GM23338 (cell line): ENCODE measurements around the gene TSPAN5. TPM values are rescaled to one million over a fixed set of nuclear protein-coding genes. Genes with fewer than 3 reads are reported as not detected.

Source experiments
- ATAC-seq: fragments of 200-7000 bp; cut with Tn5 transposase; 3 replicates; pipeline ENCODE4 v1.9.1; 2020
- DNase-seq: peaks from one replicate; pipeline ENCODE4 v3.0.0-alpha.2; 2015; ENCODE audit warnings: low spot score
- H2AFZ ChIP-seq: fragments of 200-600 bp; sonication (generic); 2 replicates; pipeline ENCODE4 v1.8.0; 2016; ENCODE audit warnings: antibody characterized with exemption, mild to moderate bottlenecking, moderate library complexity
- H3F3A ChIP-seq: fragments of 200-600 bp; sonication (generic); replicated peaks from 2 replicates; pipeline ENCODE4 v1.8.0; 2017; ENCODE audit warnings: antibody characterized with exemption, mixed run types, low read depth
- H3K27ac ChIP-seq: fragments of 200-600 bp; sonication (generic); 2 replicates; pipeline ENCODE4 v1.6.1; 2016; ENCODE audit warnings: low read depth
- H3K27me3 ChIP-seq: fragments of 200-600 bp; sonication (generic); 2 replicates; pipeline ENCODE4 v1.8.0; 2016; ENCODE audit warnings: mild to moderate bottlenecking, mixed run types, moderate library complexity; ENCODE audit not compliant: insufficient read depth
- H3K36me3 ChIP-seq: fragments of 200-600 bp; sonication (generic); 2 replicates; pipeline ENCODE4 v1.8.0; 2016; ENCODE audit warnings: mild to moderate bottlenecking; ENCODE audit not compliant: insufficient read depth
- H3K4me1 ChIP-seq: fragments of 200-600 bp; sonication (generic); 2 replicates; pipeline ENCODE4 v1.8.0; 2016; ENCODE audit warnings: mild to moderate bottlenecking, moderate library complexity; ENCODE audit not compliant: insufficient read depth
- H3K4me2 ChIP-seq: fragments of 200-600 bp; sonication (generic); 2 replicates; pipeline ENCODE4 v1.7.1; 2017; ENCODE audit warnings: mixed run types
- H3K4me3 ChIP-seq: fragments of 200-600 bp; sonication (generic); 2 replicates; pipeline ENCODE4 v1.6.1; 2016; ENCODE audit warnings: mixed run types
- H3K79me2 ChIP-seq: fragments of 200-600 bp; sonication (generic); replicated peaks from 2 replicates; pipeline ENCODE4 v1.8.0; 2017; ENCODE audit warnings: mild to moderate bottlenecking; ENCODE audit not compliant: insufficient read depth
- H3K9me2 ChIP-seq: fragments of 200-600 bp; sonication (generic); 2 replicates; pipeline ENCODE4 v1.8.0; 2017; ENCODE audit not compliant: insufficient read depth
- H4K20me1 ChIP-seq: fragments of 200-600 bp; sonication (generic); replicated peaks from 2 replicates; pipeline ENCODE4 v1.8.0; 2017; ENCODE audit warnings: mild to moderate bottlenecking; ENCODE audit not compliant: insufficient read depth
- H3K27ac Mint-ChIP-seq: 2 replicates; pipeline ENCODE4 v1.8.0; 2020; ENCODE audit warnings: inconsistent platforms, mild to moderate bottlenecking, moderate library complexity, mixed read lengths
- H3K27me3 Mint-ChIP-seq: 3 replicates; pipeline ENCODE4 v1.8.0; 2022; ENCODE audit warnings: low read depth, mild to moderate bottlenecking, moderate library complexity, mixed read lengths, inconsistent platforms; ENCODE audit not compliant: insufficient read depth, poor library complexity
- H3K36me3 Mint-ChIP-seq: 3 replicates; pipeline ENCODE4 v1.8.0; 2021; ENCODE audit warnings: low read depth, mild to moderate bottlenecking, inconsistent platforms, moderate library complexity, mixed read lengths
- H3K4me1 Mint-ChIP-seq: 3 replicates; pipeline ENCODE4 v1.8.0; 2020; ENCODE audit warnings: mild to moderate bottlenecking, inconsistent platforms, mixed read lengths
- H3K4me3 Mint-ChIP-seq: 3 replicates; pipeline ENCODE4 v1.8.0; 2021; ENCODE audit warnings: moderate library complexity, mild to moderate bottlenecking, inconsistent platforms, mixed read lengths
- H3K9me3 Mint-ChIP-seq: 3 replicates; pipeline ENCODE4 v1.8.0; 2020; ENCODE audit warnings: moderate library complexity, mild to moderate bottlenecking, inconsistent platforms, mixed read lengths
- CREB1 ChIP-seq: fragments of 250-450 bp; sonication (Bioruptor Pico); IDR thresholded peaks from 2 replicates; pipeline ENCODE4 v1.5.0; 2020; ENCODE audit warnings: low read depth, mild to moderate bottlenecking, moderate library complexity
- EZH2 ChIP-seq: fragments of 200-600 bp; sonication (generic); IDR thresholded peaks from one replicate; pipeline ENCODE4 v1.8.0; 2017; ENCODE audit warnings: antibody characterized with exemption, mild to moderate bottlenecking, low read depth; ENCODE audit not compliant: unreplicated experiment
- EZH2phosphoT487 ChIP-seq: fragments of 200-600 bp; sonication (generic); IDR thresholded peaks from one replicate; pipeline ENCODE4 v1.8.1; 2018; ENCODE audit warnings: antibody characterized with exemption; ENCODE audit not compliant: unreplicated experiment
- JUNB ChIP-seq: IDR thresholded peaks from one replicate; pipeline ENCODE4 v1.6.1; 2016; ENCODE audit warnings: antibody characterized with exemption; ENCODE audit not compliant: unreplicated experiment
- NANOG ChIP-seq: IDR thresholded peaks from 2 replicates; pipeline ENCODE4 v1.6.1; 2016; ENCODE audit warnings: antibody characterized with exemption, borderline replicate concordance
- POLR2AphosphoS5 ChIP-seq: IDR thresholded peaks from 2 replicates; pipeline ENCODE4 v1.6.1; 2016; ENCODE audit warnings: antibody characterized with exemption, low read depth
- STAT1 ChIP-seq: IDR thresholded peaks from one replicate; pipeline ENCODE4 v1.6.1; 2016; ENCODE audit warnings: antibody characterized with exemption; ENCODE audit not compliant: unreplicated experiment
- ZNF114 ChIP-seq: fragments of 250-450 bp; sonication (Bioruptor Pico); IDR thresholded peaks from 2 replicates; pipeline ENCODE4 v1.5.0; 2020; ENCODE audit warnings: mild to moderate bottlenecking, moderate library complexity
- ZNF331 ChIP-seq: fragments of 250-450 bp; sonication (Bioruptor Pico); IDR thresholded peaks from 2 replicates; pipeline ENCODE4 v1.5.0; 2020; ENCODE audit warnings: low read depth, mild to moderate bottlenecking, moderate library complexity
- polyA plus RNA-seq: library from polyadenylated mRNA; unstranded; fragments of >200 nt; fragmentation: Nextera tagmentation; extraction: Ambion mirVana; gene quantifications from 2 replicates; pipeline ENCODE4 v1.2.1, GENCODE V29; 2016
- total RNA-seq: library from RNA; depleted of rRNA; stranded (reverse); fragments of >200 nt; shearing (Covaris generic); gene quantifications from 2 replicates; pipeline ENCODE4 v1.2.3, GENCODE V29; 2014
- TF ChIP-seq, protein P1 (sequence below): IDR thresholded peaks from 2 replicates; pipeline ENCODE4 v1.6.1; 2016; ENCODE audit warnings: antibody characterized with exemption
- TF ChIP-seq, protein P2 (sequence below), 2 experiments: fragments of 200-600 bp in 1 of 2; sonication (generic) in 1 of 2; conservative IDR thresholded peaks; 2 replicates each; pipeline versions ENCODE4 v1.5.1 to v1.6.1; 2016 to 2017; ENCODE audit warnings: antibody characterized with exemption in 2 of 2, low read depth in 2 of 2, mild to moderate bottlenecking in 2 of 2, moderate library complexity in 1 of 2
- TF ChIP-seq, protein P3 (sequence below): IDR thresholded peaks from one replicate; pipeline ENCODE4 v1.6.1; 2018; ENCODE audit warnings: antibody characterized with exemption; ENCODE audit not compliant: unreplicated experiment
- TF ChIP-seq, protein P4 (sequence below): fragments of 250-450 bp; sonication (Bioruptor Pico); IDR thresholded peaks from 2 replicates; pipeline ENCODE4 v1.5.0; 2020; ENCODE audit warnings: mild to moderate bottlenecking, moderate library complexity

TSPAN5 gene
- total and polyA plus RNA-seq, 2 experiments from 2014 or later, result 18.6 to 21.5 TPM

DNA sequence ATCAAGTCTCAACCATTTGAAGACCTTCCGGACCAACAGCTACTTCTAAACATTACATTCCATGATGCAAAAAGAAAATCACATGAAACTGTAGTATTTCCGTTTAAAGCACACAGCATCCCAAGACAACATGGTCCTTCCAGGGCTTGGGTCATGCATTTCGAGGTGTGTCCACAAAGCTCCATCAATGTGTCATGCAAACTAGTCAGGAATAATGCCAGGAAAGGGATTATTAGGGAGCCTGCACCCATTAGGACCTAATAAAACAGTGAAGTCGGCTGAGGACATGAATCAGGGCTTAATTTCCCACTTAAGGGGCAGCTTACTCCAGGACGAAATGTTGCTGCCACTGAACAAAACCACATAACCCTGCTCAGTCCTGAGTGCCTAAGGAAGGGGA is 177.9 kb downstream of the TSPAN5 start:
- Histone ChIP-seq H3K4me3 (no peak overlapping the region), H3K4me1 (peaks cover 19% of the 10 kb centered on the region; the same call in 1 of the 2 replicates), H3K79me2 (no peaks in the 10 kb centered on the region), H3F3A (no peaks in the 10 kb centered on the region), H3K4me2 (no peak overlapping the region), H3K27me3 (no peaks in the 10 kb centered on the region), H3K27ac (no peak overlapping the region), H3K36me3 (no peaks in the 10 kb centered on the region), H4K20me1 (no peaks in the 10 kb centered on the region), H2AFZ (no peak overlapping the region), H3K9me2 (peaks cover 8% of the 10 kb centered on the region; the same call in 1 of the 2 replicates)
- H3K4me3 Mint-ChIP-seq, result no peak overlapping the region
- no peaks in the 10 kb centered on the region for H3K9me3 Mint-ChIP-seq
- TF ChIP-seq CREB1, result no peak
- TF ChIP-seq ZNF114 (CRISPR knock-in tag), result no peak
- no peak for TF ChIP-seq EZH2
- TF ChIP-seq, protein P1, sequence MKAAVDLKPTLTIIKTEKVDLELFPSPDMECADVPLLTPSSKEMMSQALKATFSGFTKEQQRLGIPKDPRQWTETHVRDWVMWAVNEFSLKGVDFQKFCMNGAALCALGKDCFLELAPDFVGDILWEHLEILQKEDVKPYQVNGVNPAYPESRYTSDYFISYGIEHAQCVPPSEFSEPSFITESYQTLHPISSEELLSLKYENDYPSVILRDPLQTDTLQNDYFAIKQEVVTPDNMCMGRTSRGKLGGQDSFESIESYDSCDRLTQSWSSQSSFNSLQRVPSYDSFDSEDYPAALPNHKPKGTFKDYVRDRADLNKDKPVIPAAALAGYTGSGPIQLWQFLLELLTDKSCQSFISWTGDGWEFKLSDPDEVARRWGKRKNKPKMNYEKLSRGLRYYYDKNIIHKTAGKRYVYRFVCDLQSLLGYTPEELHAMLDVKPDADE, result no peak
- TF ChIP-seq, protein P2, sequence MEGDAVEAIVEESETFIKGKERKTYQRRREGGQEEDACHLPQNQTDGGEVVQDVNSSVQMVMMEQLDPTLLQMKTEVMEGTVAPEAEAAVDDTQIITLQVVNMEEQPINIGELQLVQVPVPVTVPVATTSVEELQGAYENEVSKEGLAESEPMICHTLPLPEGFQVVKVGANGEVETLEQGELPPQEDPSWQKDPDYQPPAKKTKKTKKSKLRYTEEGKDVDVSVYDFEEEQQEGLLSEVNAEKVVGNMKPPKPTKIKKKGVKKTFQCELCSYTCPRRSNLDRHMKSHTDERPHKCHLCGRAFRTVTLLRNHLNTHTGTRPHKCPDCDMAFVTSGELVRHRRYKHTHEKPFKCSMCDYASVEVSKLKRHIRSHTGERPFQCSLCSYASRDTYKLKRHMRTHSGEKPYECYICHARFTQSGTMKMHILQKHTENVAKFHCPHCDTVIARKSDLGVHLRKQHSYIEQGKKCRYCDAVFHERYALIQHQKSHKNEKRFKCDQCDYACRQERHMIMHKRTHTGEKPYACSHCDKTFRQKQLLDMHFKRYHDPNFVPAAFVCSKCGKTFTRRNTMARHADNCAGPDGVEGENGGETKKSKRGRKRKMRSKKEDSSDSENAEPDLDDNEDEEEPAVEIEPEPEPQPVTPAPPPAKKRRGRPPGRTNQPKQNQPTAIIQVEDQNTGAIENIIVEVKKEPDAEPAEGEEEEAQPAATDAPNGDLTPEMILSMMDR (conservative IDR thresholded peaks at IDR 0.05; ENCODE audit: low read depth in 2 of 2), result no peak
- TF ChIP-seq JUNB, result no peak
- no peak for TF ChIP-seq NANOG
- TF ChIP-seq, protein P3, sequence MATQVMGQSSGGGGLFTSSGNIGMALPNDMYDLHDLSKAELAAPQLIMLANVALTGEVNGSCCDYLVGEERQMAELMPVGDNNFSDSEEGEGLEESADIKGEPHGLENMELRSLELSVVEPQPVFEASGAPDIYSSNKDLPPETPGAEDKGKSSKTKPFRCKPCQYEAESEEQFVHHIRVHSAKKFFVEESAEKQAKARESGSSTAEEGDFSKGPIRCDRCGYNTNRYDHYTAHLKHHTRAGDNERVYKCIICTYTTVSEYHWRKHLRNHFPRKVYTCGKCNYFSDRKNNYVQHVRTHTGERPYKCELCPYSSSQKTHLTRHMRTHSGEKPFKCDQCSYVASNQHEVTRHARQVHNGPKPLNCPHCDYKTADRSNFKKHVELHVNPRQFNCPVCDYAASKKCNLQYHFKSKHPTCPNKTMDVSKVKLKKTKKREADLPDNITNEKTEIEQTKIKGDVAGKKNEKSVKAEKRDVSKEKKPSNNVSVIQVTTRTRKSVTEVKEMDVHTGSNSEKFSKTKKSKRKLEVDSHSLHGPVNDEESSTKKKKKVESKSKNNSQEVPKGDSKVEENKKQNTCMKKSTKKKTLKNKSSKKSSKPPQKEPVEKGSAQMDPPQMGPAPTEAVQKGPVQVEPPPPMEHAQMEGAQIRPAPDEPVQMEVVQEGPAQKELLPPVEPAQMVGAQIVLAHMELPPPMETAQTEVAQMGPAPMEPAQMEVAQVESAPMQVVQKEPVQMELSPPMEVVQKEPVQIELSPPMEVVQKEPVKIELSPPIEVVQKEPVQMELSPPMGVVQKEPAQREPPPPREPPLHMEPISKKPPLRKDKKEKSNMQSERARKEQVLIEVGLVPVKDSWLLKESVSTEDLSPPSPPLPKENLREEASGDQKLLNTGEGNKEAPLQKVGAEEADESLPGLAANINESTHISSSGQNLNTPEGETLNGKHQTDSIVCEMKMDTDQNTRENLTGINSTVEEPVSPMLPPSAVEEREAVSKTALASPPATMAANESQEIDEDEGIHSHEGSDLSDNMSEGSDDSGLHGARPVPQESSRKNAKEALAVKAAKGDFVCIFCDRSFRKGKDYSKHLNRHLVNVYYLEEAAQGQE, result no peak
- no peak for TF ChIP-seq EZH2phosphoT487
- no peak for TF ChIP-seq STAT1
- TF ChIP-seq POLR2AphosphoS5, result no peak
- TF ChIP-seq ZNF331 (CRISPR knock-in tag), result no peak
- TF ChIP-seq, protein P4, sequence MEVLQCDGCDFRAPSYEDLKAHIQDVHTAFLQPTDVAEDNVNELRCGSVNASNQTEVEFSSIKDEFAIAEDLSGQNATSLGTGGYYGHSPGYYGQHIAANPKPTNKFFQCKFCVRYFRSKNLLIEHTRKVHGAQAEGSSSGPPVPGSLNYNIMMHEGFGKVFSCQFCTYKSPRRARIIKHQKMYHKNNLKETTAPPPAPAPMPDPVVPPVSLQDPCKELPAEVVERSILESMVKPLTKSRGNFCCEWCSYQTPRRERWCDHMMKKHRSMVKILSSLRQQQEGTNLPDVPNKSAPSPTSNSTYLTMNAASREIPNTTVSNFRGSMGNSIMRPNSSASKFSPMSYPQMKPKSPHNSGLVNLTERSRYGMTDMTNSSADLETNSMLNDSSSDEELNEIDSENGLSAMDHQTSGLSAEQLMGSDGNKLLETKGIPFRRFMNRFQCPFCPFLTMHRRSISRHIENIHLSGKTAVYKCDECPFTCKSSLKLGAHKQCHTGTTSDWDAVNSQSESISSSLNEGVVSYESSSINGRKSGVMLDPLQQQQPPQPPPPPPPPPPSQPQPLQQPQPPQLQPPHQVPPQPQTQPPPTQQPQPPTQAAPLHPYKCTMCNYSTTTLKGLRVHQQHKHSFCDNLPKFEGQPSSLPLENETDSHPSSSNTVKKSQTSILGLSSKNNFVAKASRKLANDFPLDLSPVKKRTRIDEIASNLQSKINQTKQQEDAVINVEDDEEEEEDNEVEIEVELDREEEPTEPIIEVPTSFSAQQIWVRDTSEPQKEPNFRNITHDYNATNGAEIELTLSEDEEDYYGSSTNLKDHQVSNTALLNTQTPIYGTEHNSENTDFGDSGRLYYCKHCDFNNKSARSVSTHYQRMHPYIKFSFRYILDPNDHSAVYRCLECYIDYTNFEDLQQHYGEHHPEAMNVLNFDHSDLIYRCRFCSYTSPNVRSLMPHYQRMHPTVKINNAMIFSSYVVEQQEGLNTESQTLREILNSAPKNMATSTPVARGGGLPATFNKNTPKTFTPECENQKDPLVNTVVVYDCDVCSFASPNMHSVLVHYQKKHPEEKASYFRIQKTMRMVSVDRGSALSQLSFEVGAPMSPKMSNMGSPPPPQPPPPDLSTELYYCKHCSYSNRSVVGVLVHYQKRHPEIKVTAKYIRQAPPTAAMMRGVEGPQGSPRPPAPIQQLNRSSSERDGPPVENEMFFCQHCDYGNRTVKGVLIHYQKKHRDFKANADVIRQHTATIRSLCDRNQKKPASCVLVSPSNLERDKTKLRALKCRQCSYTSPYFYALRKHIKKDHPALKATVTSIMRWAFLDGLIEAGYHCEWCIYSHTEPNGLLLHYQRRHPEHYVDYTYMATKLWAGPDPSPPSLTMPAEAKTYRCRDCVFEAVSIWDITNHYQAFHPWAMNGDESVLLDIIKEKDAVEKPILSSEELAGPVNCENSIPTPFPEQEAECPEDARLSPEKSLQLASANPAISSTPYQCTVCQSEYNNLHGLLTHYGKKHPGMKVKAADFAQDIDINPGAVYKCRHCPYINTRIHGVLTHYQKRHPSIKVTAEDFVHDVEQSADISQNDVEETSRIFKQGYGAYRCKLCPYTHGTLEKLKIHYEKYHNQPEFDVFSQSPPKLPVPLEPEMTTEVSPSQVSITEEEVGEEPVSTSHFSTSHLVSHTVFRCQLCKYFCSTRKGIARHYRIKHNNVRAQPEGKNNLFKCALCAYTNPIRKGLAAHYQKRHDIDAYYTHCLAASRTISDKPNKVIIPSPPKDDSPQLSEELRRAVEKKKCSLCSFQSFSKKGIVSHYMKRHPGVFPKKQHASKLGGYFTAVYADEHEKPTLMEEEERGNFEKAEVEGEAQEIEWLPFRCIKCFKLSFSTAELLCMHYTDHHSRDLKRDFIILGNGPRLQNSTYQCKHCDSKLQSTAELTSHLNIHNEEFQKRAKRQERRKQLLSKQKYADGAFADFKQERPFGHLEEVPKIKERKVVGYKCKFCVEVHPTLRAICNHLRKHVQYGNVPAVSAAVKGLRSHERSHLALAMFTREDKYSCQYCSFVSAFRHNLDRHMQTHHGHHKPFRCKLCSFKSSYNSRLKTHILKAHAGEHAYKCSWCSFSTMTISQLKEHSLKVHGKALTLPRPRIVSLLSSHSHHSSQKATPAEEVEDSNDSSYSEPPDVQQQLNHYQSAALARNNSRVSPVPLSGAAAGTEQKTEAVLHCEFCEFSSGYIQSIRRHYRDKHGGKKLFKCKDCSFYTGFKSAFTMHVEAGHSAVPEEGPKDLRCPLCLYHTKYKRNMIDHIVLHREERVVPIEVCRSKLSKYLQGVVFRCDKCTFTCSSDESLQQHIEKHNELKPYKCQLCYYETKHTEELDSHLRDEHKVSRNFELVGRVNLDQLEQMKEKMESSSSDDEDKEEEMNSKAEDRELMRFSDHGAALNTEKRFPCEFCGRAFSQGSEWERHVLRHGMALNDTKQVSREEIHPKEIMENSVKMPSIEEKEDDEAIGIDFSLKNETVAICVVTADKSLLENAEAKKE (CRISPR knock-in tag), result no peak
- no peaks in the 10 kb centered on the region for H3K27me3 Mint-ChIP-seq
- H3K4me1 Mint-ChIP-seq, result peaks cover 32% of the 10 kb centered on the region
- peaks cover 7% of the 10 kb centered on the region; the same call in 2 of the 3 replicates for H3K36me3 Mint-ChIP-seq
- no peak overlapping the region; the same call in 1 of the 2 replicates for H3K27ac Mint-ChIP-seq
- no peak for ATAC-seq
- DNase-seq, result no peak
